ENCODE data around the gene BICC1.

BICC1 gene

DNA sequence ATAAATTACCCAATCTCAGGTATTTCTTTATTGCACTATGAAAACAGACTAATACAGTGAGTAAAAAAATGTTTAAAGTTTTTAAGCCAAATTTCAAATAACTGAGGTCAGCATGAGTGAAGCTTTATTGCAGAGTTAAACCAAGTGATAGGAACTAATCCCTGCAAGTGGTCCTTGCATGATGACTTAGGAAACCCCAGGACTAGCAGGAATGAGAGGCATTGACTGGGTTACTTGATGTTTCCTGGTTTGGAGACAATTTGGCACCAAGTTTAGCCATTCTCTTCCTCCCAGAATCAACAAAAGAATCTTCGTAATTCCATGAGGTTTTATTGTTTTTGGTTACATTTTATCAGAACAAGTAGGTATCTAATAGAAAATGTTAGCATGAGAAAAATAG lies 194.2 kb downstream of the BICC1 start:
- H3K4me3 ChIP-seq (ENCODE audit: low read depth, low read length), result no peak overlapping the region
- TF ChIP-seq, protein P1, sequence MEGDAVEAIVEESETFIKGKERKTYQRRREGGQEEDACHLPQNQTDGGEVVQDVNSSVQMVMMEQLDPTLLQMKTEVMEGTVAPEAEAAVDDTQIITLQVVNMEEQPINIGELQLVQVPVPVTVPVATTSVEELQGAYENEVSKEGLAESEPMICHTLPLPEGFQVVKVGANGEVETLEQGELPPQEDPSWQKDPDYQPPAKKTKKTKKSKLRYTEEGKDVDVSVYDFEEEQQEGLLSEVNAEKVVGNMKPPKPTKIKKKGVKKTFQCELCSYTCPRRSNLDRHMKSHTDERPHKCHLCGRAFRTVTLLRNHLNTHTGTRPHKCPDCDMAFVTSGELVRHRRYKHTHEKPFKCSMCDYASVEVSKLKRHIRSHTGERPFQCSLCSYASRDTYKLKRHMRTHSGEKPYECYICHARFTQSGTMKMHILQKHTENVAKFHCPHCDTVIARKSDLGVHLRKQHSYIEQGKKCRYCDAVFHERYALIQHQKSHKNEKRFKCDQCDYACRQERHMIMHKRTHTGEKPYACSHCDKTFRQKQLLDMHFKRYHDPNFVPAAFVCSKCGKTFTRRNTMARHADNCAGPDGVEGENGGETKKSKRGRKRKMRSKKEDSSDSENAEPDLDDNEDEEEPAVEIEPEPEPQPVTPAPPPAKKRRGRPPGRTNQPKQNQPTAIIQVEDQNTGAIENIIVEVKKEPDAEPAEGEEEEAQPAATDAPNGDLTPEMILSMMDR (IDR thresholded peaks at IDR 0.05; ENCODE audit: low read depth, low read length), result no peak
- TF ChIP-seq, protein P2, sequence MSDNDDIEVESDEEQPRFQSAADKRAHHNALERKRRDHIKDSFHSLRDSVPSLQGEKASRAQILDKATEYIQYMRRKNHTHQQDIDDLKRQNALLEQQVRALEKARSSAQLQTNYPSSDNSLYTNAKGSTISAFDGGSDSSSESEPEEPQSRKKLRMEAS (IDR thresholded peaks at IDR 0.05; ENCODE audit: low read depth, low read length), result no peak
- no peak for TF ChIP-seq POLR2A (IDR thresholded peaks at IDR 0.05; ENCODE audit: extremely low read depth, insufficient read length)
- TF ChIP-seq MYC (IDR thresholded peaks at IDR 0.05; ENCODE audit: low read depth, low read length), result no peak
- no peak for DNase-seq (ENCODE audit: low read depth)

DNA sequence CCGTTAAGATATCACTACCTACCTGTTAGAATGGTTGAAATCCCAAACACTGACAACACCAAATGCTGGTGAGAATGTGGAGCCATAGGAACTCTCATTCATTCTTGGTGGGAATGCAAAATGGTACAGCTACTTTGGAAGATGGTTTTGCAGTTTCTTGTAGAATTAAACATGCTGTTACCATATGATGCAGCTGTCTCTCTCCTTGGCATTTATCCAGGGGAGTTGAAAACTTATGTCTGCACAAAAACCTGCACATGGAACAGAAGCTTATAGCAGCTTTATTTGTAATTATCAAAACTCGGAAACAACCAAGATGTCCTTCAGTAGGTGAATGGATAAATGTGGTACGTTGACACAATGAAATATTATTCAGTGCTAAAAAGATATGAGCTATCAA lies 199.5 kb downstream of the BICC1 start:
- TF ChIP-seq, protein P2 (IDR thresholded peaks at IDR 0.05; ENCODE audit: low read depth, low read length), result no peak
- no peak for TF ChIP-seq MYC (IDR thresholded peaks at IDR 0.05; ENCODE audit: low read depth, low read length)
- TF ChIP-seq POLR2A (IDR thresholded peaks at IDR 0.05; ENCODE audit: extremely low read depth, insufficient read length), result no peak
- TF ChIP-seq, protein P1 (IDR thresholded peaks at IDR 0.05; ENCODE audit: low read depth, low read length), result no peak
- H3K4me3 ChIP-seq (ENCODE audit: low read depth, low read length), result no peak overlapping the region
- DNase-seq (ENCODE audit: low read depth), result no peak

DNA sequence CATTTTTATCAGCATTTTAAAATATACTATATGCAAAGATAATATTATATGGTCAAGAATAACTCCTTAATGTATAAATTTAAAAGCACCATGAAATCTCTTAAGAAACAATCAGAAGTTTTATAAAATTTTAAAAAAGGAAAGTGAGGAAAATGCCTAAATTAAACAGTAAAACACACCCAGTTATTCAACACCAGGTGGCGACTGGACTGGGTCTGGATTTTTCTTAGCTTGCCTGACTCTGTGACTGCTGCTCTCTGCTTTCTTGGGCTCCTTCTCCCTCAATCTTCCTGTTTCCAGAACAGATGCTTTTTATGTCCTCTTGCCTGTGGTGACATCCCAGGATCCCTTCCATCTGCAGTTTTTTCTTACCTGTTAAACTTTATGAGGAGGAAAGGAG lies 200.3 kb downstream of the BICC1 start:
- no peak for DNase-seq (ENCODE audit: low read depth)
- H3K4me3 ChIP-seq (ENCODE audit: low read depth, low read length), result no peak overlapping the region
- TF ChIP-seq, protein P2 (IDR thresholded peaks at IDR 0.05; ENCODE audit: low read depth, low read length), result no peak
- TF ChIP-seq POLR2A (IDR thresholded peaks at IDR 0.05; ENCODE audit: extremely low read depth, insufficient read length) (no peak), MYC (IDR thresholded peaks at IDR 0.05; ENCODE audit: low read depth, low read length) (no peak)
- TF ChIP-seq, protein P1 (IDR thresholded peaks at IDR 0.05; ENCODE audit: low read depth, low read length), result no peak

DNA sequence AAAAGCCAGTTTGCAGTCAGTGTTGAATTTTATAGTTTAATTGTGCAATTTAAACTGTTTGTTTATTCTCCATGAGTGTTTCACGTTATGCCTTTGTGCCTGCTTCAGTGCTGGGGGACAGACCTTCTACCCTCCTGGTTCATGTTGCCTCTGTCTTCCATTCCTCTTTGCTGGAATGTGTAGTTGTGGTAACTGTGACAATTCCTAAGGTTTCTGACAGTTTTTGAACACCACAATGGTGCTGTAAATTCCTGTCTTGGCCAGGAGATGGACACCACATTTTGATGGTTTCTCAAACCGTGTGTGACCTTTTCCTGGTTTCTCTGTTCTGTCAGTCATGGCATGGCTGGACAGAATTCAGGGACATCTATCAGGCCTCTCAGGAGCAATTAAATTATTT lies 201.7 kb downstream of the BICC1 start:
- H3K4me3 ChIP-seq (ENCODE audit: low read depth, low read length), result no peak overlapping the region
- no peak for DNase-seq (ENCODE audit: low read depth)
- TF ChIP-seq, protein P2 (IDR thresholded peaks at IDR 0.05; ENCODE audit: low read depth, low read length), result no peak
- TF ChIP-seq MYC (IDR thresholded peaks at IDR 0.05; ENCODE audit: low read depth, low read length) (no peak), POLR2A (IDR thresholded peaks at IDR 0.05; ENCODE audit: extremely low read depth, insufficient read length) (no peak)
- TF ChIP-seq, protein P1 (IDR thresholded peaks at IDR 0.05; ENCODE audit: low read depth, low read length), result no peak

- no peak overlapping the region for H3K4me3 ChIP-seq (ENCODE audit: low read depth, low read length)
- no peak for DNase-seq (ENCODE audit: low read depth)
- TF ChIP-seq, protein P2 (IDR thresholded peaks at IDR 0.05; ENCODE audit: low read depth, low read length), result no peak
- TF ChIP-seq, protein P1 (IDR thresholded peaks at IDR 0.05; ENCODE audit: low read depth, low read length), result no peak
- TF ChIP-seq MYC (IDR thresholded peaks at IDR 0.05; ENCODE audit: low read depth, low read length), result no peak
- TF ChIP-seq POLR2A (IDR thresholded peaks at IDR 0.05; ENCODE audit: extremely low read depth, insufficient read length), result no peak
These were observed 202.4 kb downstream of the BICC1 start for GRCh38 chr10:58715061-58715460.

DNA sequence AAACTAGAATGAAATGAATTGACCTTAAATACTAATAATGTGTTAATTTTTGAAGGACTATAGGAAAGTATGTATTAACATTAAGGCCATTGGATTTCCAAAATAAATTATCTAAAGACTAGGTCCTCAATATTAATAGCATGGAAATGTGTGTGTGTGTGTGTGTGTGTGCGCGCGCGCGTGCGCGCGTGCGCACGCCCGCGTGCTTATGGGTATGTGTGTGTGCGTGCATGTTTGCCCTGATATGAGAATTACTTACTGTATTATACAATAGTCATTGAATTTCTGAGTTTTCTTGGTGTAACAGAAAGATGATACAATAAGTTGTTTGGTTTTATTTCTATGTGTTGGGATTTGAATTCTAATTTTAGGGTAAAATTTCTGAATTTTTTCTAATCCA lies 205.9 kb downstream of the BICC1 start:
- H3K4me3 ChIP-seq (ENCODE audit: low read depth, low read length), result no peak overlapping the region
- no peak for DNase-seq (ENCODE audit: low read depth)
- TF ChIP-seq, protein P2 (IDR thresholded peaks at IDR 0.05; ENCODE audit: low read depth, low read length), result no peak
- TF ChIP-seq, protein P1 (IDR thresholded peaks at IDR 0.05; ENCODE audit: low read depth, low read length), result no peak
- TF ChIP-seq POLR2A (IDR thresholded peaks at IDR 0.05; ENCODE audit: extremely low read depth, insufficient read length), result no peak
- no peak for TF ChIP-seq MYC (IDR thresholded peaks at IDR 0.05; ENCODE audit: low read depth, low read length)
